Parathyroid adenoma (tissue), 2 donors: ENCODE results near the gene GIPC1.
"Not testable (repeated sequence)": the region's sequence is repeated elsewhere in the genome, so short reads cannot be mapped to it uniquely, and the experiment has no call there.

Source experiments
- H2AFZ ChIP-seq: fragments of 300-600 bp; sonication (generic); one replicate; pipeline ENCODE4 v1.7.0; 2017; ENCODE audit warnings: antibody characterized with exemption, mild to moderate bottlenecking
- H3K27ac ChIP-seq: fragments of 300-600 bp; sonication (generic); one replicate; pipeline ENCODE4 v1.7.0; 2017
- H3K27me3 ChIP-seq: fragments of 300-600 bp; sonication (generic); one replicate; pipeline ENCODE4 v1.7.0; 2017; ENCODE audit warnings: low read length; ENCODE audit not compliant: control insufficient read depth, insufficient read depth
- H3K36me3 ChIP-seq: fragments of 300-600 bp; sonication (generic); one replicate; pipeline ENCODE4 v1.7.0; 2017; ENCODE audit warnings: low read length; ENCODE audit not compliant: control insufficient read depth, insufficient read depth
- H3K4me1 ChIP-seq: fragments of 300-600 bp; sonication (generic); one replicate; pipeline ENCODE4 v1.7.0; 2017; ENCODE audit warnings: control low read depth
- H3K4me2 ChIP-seq: fragments of 300-600 bp; sonication (generic); one replicate; pipeline ENCODE4 v1.7.0; 2017; ENCODE audit warnings: low read length
- H3K4me3 ChIP-seq: fragments of 300-600 bp; sonication (generic); one replicate; pipeline ENCODE4 v1.7.0; 2017; ENCODE audit warnings: low read depth, low read length
- H3K79me2 ChIP-seq: fragments of 300-600 bp; sonication (generic); one replicate; pipeline ENCODE4 v1.7.0; 2017; ENCODE audit warnings: control low read depth
- H3K9ac ChIP-seq: fragments of 300-600 bp; sonication (generic); one replicate; pipeline ENCODE4 v1.7.0; 2017; ENCODE audit warnings: mild to moderate bottlenecking
- H3K9me3 ChIP-seq: fragments of 300-600 bp; sonication (generic); one replicate; pipeline ENCODE4 v1.7.0; 2017; ENCODE audit warnings: low read length; ENCODE audit not compliant: control insufficient read depth
- TF ChIP-seq, protein P1 (sequence below): fragments of 300-600 bp; sonication (generic); IDR thresholded peaks from one replicate; pipeline ENCODE4 v1.7.0; 2017; ENCODE audit warnings: antibody characterized with exemption, mild to moderate bottlenecking
- donor health status: primary hyperparathyroidism.

The GIPC1 gene

DNA sequence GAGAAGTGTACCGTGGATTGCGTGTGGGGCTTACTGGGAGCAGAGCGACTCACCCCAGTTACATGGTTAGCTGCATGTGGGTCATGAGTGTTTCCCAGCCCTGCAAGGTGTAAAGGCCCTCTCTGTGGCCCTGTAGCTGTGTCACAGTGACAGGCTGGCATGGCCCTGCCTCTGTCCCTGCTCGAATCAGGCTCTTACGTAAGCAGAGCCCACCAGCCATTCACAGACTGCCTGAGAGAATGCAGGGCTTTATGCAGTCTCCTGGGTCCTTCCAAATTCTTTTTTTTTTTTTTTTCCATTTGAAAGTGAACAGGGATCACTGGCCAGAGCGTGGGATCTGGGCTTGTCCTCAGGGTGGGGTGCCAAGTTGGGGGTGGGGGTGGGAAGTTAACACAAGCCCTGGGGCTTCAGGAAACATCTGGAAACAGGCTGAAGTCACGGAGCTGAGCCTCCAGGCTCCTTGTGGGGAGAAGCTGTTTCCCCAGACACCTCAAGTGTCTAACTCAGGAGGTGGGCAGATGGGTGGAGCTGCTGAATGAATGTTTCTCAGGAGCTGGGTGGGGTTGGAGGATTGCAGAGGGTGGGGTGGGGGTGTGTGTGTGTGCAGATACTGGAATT is 46.9 kb upstream of the GIPC1 start:
- H3K79me2 ChIP-seq = peaks cover 72% of the 10 kb centered on the region
- H2AFZ ChIP-seq = no peak overlapping the region
- H3K27me3 ChIP-seq = no peaks in the 10 kb centered on the region
- TF ChIP-seq, protein P1, sequence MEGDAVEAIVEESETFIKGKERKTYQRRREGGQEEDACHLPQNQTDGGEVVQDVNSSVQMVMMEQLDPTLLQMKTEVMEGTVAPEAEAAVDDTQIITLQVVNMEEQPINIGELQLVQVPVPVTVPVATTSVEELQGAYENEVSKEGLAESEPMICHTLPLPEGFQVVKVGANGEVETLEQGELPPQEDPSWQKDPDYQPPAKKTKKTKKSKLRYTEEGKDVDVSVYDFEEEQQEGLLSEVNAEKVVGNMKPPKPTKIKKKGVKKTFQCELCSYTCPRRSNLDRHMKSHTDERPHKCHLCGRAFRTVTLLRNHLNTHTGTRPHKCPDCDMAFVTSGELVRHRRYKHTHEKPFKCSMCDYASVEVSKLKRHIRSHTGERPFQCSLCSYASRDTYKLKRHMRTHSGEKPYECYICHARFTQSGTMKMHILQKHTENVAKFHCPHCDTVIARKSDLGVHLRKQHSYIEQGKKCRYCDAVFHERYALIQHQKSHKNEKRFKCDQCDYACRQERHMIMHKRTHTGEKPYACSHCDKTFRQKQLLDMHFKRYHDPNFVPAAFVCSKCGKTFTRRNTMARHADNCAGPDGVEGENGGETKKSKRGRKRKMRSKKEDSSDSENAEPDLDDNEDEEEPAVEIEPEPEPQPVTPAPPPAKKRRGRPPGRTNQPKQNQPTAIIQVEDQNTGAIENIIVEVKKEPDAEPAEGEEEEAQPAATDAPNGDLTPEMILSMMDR = no peak
- H3K36me3 ChIP-seq = no peaks in the 10 kb centered on the region
- H3K9ac ChIP-seq = no peak overlapping the region
- no peaks in the 10 kb centered on the region for H3K9me3 ChIP-seq
- no peak overlapping the region for H3K4me2 ChIP-seq
- no peak overlapping the region for H3K4me3 ChIP-seq
- no peak overlapping the region for H3K27ac ChIP-seq
- H3K4me1 ChIP-seq = peaks cover 10% of the 10 kb centered on the region

DNA sequence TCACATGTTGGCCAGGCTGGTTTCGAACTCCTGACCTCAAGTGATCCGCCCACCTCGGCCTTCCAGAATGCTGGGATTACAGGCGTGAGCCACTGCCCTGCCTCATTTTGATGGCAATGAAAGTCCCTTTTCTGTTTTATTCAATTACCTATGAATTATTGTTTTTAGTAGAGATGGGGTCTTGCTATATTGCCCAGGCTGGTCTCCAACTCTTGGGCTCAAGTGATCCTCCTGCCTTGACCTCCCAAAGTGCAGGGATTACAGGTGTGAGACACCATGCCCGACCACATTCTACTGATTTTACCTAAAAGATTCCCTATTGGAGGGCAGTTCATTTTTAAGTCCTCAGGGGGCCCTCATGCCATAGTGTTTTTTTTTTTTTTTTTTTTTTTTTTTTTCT is 46.1 kb upstream of the GIPC1 start:
- H3K36me3 ChIP-seq, H3K4me2 ChIP-seq, H3K4me1 ChIP-seq, H3K27me3 ChIP-seq, H2AFZ ChIP-seq, H3K27ac ChIP-seq, H3K4me3 ChIP-seq, H3K9me3 ChIP-seq, H3K9ac ChIP-seq: not testable (repeated sequence)
- H3K79me2 ChIP-seq = peaks cover 70% of the 10 kb centered on the region

GRCh38 chr19:14540741-14541525 is 45.0 kb upstream of the GIPC1 start:
- H3K4me2 ChIP-seq = no peak overlapping the region
- H3K79me2 ChIP-seq = peaks cover 69% of the 10 kb centered on the region
- H3K36me3 ChIP-seq = no peaks in the 10 kb centered on the region
- no peaks in the 10 kb centered on the region for H3K27me3 ChIP-seq
- H3K27ac ChIP-seq = no peak overlapping the region
- H3K9ac ChIP-seq = no peak overlapping the region
- no peak overlapping the region for H3K4me3 ChIP-seq
- no peaks in the 10 kb centered on the region for H3K9me3 ChIP-seq
- peaks cover 16% of the 10 kb centered on the region for H3K4me1 ChIP-seq
- H2AFZ ChIP-seq = no peak overlapping the region
- TF ChIP-seq, protein P1 = no peak

- TF ChIP-seq, protein P1 = no peak
- no peak overlapping the region for H2AFZ ChIP-seq
- H3K4me3 ChIP-seq = no peak overlapping the region
- no peaks in the 10 kb centered on the region for H3K36me3 ChIP-seq
- H3K79me2 ChIP-seq = peaks cover 56% of the 10 kb centered on the region
- no peaks in the 10 kb centered on the region for H3K9me3 ChIP-seq
- peak overlapping the region; percentile 48 for H3K27ac ChIP-seq
- no peak overlapping the region for H3K9ac ChIP-seq
- peaks cover 17% of the 10 kb centered on the region for H3K4me1 ChIP-seq
- peak overlapping the region; percentile 42 for H3K4me2 ChIP-seq
- H3K27me3 ChIP-seq = no peaks in the 10 kb centered on the region
Observed at GRCh38 chr19:14536926-14537692, 41.2 kb upstream of the GIPC1 start.

DNA sequence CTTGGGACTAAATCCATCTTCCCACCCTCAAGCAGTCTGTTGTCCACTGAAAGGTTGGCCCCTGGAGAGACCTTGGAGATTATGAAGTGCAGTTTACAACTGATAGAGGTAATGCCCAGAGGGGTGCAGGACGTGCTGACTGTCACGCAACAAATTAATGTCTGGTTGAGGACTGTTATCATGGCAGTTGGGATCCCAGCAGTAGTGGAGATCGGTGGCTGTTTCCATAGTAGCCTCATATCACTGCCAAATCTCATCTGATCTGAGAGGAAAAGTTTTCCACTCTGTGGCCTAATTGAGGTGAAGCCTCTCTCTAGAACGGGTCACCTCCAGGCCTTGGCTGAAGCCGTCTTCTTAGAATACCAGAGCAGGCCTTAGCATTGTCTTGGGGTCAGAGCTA is 37.5 kb upstream of the GIPC1 start:
- Histone ChIP-seq H3K9me3 (no peaks in the 10 kb centered on the region), H3K36me3 (no peaks in the 10 kb centered on the region), H3K4me1 (peaks cover 22% of the 10 kb centered on the region), H3K4me3 (peak overlapping the region; percentile 45), H3K79me2 (peaks cover 42% of the 10 kb centered on the region), H3K27me3 (no peaks in the 10 kb centered on the region), H3K4me2 (peak overlapping the region; percentile 68), H2AFZ (no peak overlapping the region), H3K27ac (peak overlapping the region; percentile 73), H3K9ac (no peak overlapping the region)
- TF ChIP-seq, protein P1 = no peak
